Right cardiac atrium (tissue), 5 donors: ENCODE results near the gene SEC14L6. TPM values are rescaled to one million over a fixed set of nuclear protein-coding genes. Genes with fewer than 3 reads are reported as not detected.
"Not testable (repeated sequence)": the region's sequence is repeated elsewhere in the genome, so short reads cannot be mapped to it uniquely, and the experiment has no call there.

Experiments
- ATAC-seq, 2 donors: fragments of 200-7000 bp; cut with Tn5 transposase; one replicate each; pipeline versions ENCODE4 v1.8.0 to v1.9.1; 2020; ENCODE audit warnings: moderate library complexity in 2 of 2, mild to moderate bottlenecking in 1 of 2
- DNase-seq, 3 donors: peaks; one replicate each; pipeline ENCODE4 v3.0.0-alpha.2; 2020
- H3K27ac ChIP-seq: one replicate; pipeline ENCODE4 v1.5.1; 2013; ENCODE audit warnings: mild to moderate bottlenecking, low read length, control low read depth, moderate library complexity
- H3K27me3 ChIP-seq: one replicate; pipeline ENCODE4 v1.6.1; 2013; ENCODE audit not compliant: control insufficient read depth, insufficient read depth
- H3K4me1 ChIP-seq: one replicate; pipeline ENCODE4 v1.6.1; 2013; ENCODE audit warnings: low read length; ENCODE audit not compliant: control insufficient read depth, insufficient read depth
- H3K4me3 ChIP-seq: one replicate; pipeline ENCODE4 v1.5.1; 2013; ENCODE audit warnings: low read length, control low read depth
- H3K9me3 ChIP-seq: one replicate; pipeline ENCODE4 v1.6.1; 2013; ENCODE audit warnings: low read length; ENCODE audit not compliant: control insufficient read depth
- WGBS: extraction: QIAGEN DNeasy Blood & Tissue Kit; methylation state at CpG from one replicate; pipeline ENCODE4 v1.1.7; 2013; 5-methylcytosine and 5-hydroxymethylcytosine counted together
- intact Hi-C, 4 donors: fragments of 100-400 bp; cut with DNase I; formaldehyde crosslinking; loops; one replicate each; pipeline versions ENCODE4 v1.11.0 to v1.14.0; 2022 to 2023
- polyA plus RNA-seq: library from polyadenylated mRNA; stranded (reverse); fragments of 200-250 nt; gene quantifications from one replicate; pipeline ENCODE4 v1.2.3, GENCODE V29; 2013
- total RNA-seq, 4 donors: library from RNA; stranded (reverse); fragmentation: NEBNext Ultra II Directional; extraction: Animal tissue kit (Norgen Biotek cat#: 25700); gene quantifications; one replicate each; pipeline ENCODE4 v1.2.1, GENCODE V29; 2021
- donor health status: healthy with polysubstance abuse.
- donor health status: DM: no; HTN: yes; CAD: no.
- donor health status: DM: no; HTN: no; CAD: no.
- donor health status: DM: no; HTN: yes; CAD: no; lungs with severe emphysema.
- donor health status: DM: yes; HTN: yes; CAD: no.

Gene SEC14L6
- total and polyA plus RNA-seq, 5 donors: 0.17 to 0.40 (median 0.21) TPM

DNA sequence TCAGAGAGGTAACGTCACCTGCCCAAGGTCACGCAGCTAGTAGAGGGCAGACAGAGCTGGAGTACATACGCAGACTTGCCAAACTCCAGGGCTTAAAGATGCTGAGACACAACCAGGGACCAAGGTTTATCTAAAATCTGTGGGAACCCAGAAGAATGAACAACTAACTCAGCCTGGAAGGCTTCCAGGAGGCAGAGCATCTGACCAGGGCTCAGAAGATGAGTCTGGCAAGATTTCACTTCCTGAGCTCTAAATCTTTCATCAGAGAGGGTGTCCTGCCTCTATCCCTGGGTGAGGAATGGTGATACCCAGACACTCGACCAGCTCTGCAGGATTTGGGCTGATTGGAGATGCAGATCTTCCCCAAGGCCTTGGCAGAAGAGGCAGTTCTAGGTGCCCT lies 18.8 kb upstream of the SEC14L6 start:
- no peaks in the 10 kb centered on the region for H3K27me3 ChIP-seq
- intact Hi-C loops: no loop called here
- WGBS: 75% methylated on average over 4 of the region's 4 CpGs
- H3K9me3 ChIP-seq: no peaks in the 10 kb centered on the region
- ATAC-seq (no peak), DNase-seq (no peak)
- no peaks in the 10 kb centered on the region for H3K4me1 ChIP-seq
- no peak overlapping the region for H3K4me3 ChIP-seq
- no peak overlapping the region for H3K27ac ChIP-seq

DNA sequence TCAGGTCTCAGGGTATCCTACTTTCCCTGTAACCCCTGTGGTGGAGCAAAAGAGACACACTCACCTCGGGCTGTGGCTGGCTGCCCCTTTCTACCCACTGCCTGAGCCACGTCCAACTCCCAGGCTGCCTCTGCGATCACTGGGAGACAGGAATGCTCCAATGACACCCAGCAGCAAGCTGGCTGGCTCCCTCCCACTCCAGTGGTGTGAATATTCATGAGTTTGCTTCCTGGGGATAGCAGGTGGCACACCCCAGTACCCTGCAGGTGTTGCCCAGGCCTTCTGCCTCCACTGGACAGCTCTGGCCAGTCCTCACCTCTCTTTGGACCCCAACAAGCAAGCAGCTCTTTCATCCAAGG lies 18.2 kb upstream of the SEC14L6 start:
- H3K4me1 ChIP-seq: no peaks in the 10 kb centered on the region
- H3K27me3 ChIP-seq: no peaks in the 10 kb centered on the region
- intact Hi-C loops: no loop called here
- DNase-seq (no peak), ATAC-seq (no peak)
- H3K27ac ChIP-seq: no peak overlapping the region
- WGBS: 26% methylated on average over 3 of the region's 3 CpGs
- no peak overlapping the region for H3K4me3 ChIP-seq
- no peaks in the 10 kb centered on the region for H3K9me3 ChIP-seq

DNA sequence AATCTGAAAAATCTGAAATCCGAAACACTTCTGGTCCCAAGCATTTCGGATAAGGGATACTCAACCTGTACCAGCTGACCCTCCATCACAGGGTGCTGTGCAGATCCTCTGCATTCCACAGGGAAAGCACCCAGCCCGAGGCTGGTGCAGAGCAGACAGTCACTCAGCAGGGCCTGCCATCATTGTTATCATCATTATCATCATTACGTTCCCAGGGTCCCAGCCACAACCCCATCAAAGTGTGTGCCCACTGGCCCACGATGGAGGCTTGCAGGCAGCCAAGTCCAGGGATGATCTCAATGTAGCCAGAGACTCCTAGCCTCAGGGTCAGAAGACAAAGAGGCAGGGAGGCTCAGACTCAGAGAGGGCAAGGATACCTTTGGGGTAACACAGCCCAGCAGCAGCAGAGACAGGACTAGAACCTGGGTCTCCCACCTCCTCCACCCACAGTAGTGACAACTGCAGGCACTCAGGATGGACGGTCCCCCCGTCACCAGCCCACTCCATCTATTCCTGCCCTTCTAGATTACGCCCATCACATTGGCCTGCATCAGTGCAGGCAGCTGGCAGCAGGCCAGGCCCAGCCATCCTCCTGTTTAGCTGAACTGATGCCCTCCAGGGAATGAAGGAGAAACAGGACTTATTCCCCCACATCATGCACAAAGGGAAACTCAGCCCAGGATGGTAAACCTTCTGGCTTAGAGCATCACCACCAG lies 17.7 kb upstream of the SEC14L6 start:
- 54% methylated on average over 8 of the region's 8 CpGs for WGBS
- ATAC-seq (no peak), DNase-seq (no peak)
- no peak overlapping the region for H3K27ac ChIP-seq
- H3K9me3 ChIP-seq: no peaks in the 10 kb centered on the region
- no peaks in the 10 kb centered on the region for H3K4me1 ChIP-seq
- intact Hi-C loops: no loop called here
- H3K4me3 ChIP-seq: no peak overlapping the region
- H3K27me3 ChIP-seq: no peaks in the 10 kb centered on the region

DNA sequence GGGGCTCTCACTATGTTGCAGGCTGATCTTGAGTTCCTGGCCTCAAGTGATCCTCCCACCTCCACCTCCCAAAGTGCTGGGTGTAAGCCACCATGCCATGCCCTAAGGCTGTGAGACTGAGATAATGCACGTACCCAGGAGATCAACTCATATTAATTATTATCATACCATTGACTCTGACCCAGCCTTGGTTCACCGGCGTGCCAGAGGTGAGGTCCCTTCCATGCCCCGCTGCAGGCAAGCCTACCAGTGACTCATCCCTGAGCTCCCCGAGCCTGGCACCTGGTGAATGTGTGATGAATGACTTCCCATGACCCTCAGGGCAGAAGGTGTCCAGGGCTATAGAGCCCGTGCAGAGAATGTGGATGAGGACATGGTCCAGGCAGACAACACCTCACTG lies 15.8 kb upstream of the SEC14L6 start:
- intact Hi-C loops: no loop called here
- H3K9me3 ChIP-seq: no peaks in the 10 kb centered on the region
- no peaks in the 10 kb centered on the region for H3K4me1 ChIP-seq
- H3K27me3 ChIP-seq: no peaks in the 10 kb centered on the region
- no peak for DNase-seq
- WGBS: 73% methylated on average over 6 of the region's 6 CpGs
- H3K27ac ChIP-seq: no peak overlapping the region
- H3K4me3 ChIP-seq: no peak overlapping the region
- no peak for ATAC-seq

DNA sequence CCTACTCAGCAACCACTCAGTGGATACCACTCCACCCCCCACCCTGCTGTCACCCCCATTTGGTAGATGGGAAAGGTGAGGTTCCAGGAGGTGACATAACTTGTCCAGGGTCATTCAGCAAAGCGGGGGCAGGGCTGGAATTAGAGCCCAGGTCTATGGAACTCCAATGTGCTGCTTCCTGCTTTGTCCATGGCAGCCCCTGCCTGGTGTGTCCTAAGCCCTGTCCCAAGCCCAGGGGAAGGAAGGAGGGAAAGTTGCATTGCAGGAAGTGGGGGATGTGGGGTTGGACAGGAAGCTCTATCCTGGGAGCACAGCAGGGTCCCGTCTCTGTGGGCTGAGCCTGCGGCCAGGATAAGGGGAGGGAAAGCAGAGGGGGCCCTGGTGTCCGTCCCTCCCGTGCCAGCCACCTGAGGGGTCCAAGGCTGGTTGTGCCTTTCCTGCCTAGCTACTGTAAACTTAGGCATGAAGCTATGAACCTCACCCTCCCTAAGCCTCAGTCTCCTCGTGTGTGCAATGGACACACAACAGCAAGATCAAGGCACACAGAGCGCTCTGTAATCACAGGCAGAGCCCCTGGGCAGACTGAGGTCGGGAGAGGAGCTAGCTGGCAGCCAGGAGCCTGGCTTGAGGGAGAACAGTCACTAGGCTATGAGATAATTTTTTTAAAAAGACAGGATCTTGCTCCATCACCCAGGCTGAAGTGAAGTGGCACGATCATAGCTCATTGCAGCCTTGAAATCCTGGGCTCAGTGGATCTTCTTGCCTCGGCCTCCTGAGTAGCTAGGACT lies 15.1 kb upstream of the SEC14L6 start:
- Histone ChIP-seq H3K27me3 (no peaks in the 10 kb centered on the region), H3K9me3 (no peaks in the 10 kb centered on the region), H3K4me1 (no peaks in the 10 kb centered on the region), H3K4me3 (no peak overlapping the region), H3K27ac (no peak overlapping the region)
- DNase-seq: no peak
- WGBS: 56% methylated on average over 10 of the region's 10 CpGs
- ATAC-seq: no peak
- intact Hi-C loops: no loop called here

DNA sequence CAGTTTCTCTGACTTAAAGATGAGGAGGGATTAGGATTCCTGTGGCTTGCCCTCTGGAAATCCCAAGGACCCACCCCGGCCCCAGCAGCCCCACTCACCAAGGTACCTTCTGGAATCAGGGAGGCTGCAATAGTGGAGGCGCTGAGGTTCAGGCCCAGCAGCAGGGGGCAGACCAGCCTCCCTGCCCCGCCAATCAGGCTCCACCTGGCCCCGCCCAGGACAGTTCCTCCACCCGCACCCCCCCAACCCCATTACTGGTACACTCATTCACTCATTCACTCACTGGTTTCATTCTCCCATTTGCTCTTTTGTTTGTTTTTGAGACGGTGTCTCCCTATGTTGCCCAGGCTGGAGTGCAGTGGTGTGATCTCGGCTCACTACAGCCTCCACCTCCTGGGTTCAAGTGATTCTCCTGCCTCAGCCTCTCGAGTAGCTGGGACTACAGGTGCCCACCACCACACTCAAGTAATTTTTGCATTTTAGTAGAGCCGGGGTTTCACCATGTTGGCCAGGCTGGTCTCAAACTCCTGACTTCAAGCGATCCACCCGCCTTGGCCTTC lies 14.2 kb upstream of the SEC14L6 start:
- intact Hi-C loops, ATAC-seq, H3K27me3 ChIP-seq, H3K4me1 ChIP-seq, H3K4me3 ChIP-seq, DNase-seq, H3K9me3 ChIP-seq, H3K27ac ChIP-seq: not testable (repeated sequence)
- 85% methylated on average over 11 of the region's 11 CpGs for WGBS

DNA sequence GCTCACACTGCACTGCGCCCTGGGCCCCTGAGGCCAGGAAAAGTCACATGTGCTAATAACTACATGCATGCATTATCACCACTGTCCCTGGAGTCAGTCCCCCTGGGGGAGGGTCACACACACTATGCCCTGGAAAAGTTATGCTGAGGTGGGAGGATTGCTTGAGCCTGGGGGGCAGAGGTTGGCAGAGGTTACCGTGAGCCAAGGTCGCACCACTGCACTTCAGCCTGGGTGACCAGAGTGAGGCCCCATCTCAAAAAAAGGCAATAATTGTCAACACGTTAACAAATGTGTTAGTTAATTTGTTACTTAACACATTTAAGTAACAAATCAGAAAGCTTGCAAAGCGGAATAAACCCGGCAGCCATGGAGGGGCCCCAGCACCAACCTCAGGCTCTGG lies 13.3 kb upstream of the SEC14L6 start:
- no peak overlapping the region for H3K27ac ChIP-seq
- H3K27me3 ChIP-seq: no peaks in the 10 kb centered on the region
- intact Hi-C loops: no loop called here
- 75% methylated on average over 6 of the region's 6 CpGs for WGBS
- H3K9me3 ChIP-seq: no peaks in the 10 kb centered on the region
- no peak overlapping the region for H3K4me3 ChIP-seq
- H3K4me1 ChIP-seq: no peaks in the 10 kb centered on the region
- ATAC-seq (no peak), DNase-seq (no peak)

DNA sequence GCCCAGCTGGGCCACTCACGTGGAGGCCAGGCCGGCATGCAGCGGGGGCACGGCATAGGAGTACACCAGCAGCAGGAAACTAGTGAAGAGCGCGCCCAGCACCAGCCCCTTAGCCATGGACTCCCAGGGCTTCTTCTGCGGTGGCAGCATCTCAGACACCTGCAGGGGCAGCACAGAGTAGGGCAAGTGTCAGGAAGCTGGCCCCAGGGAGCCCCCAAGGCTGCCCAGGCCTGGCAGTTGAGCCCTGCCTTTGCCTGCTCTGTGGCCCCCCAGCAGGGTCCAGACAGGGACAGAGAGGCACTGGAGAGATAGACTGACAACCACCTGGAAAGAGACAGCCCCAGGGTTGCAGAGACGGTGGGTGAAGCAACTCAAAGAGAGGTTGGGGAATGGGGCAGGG lies 10.7 kb upstream of the SEC14L6 start:
- ATAC-seq: no peak
- no peak overlapping the region for H3K27ac ChIP-seq
- no peaks in the 10 kb centered on the region for H3K4me1 ChIP-seq
- no peak overlapping the region for H3K4me3 ChIP-seq
- H3K9me3 ChIP-seq: no peaks in the 10 kb centered on the region
- WGBS: 77% methylated on average over 8 of the region's 8 CpGs
- intact Hi-C loops: no loop called here
- DNase-seq: no peak
- H3K27me3 ChIP-seq: no peaks in the 10 kb centered on the region

DNA sequence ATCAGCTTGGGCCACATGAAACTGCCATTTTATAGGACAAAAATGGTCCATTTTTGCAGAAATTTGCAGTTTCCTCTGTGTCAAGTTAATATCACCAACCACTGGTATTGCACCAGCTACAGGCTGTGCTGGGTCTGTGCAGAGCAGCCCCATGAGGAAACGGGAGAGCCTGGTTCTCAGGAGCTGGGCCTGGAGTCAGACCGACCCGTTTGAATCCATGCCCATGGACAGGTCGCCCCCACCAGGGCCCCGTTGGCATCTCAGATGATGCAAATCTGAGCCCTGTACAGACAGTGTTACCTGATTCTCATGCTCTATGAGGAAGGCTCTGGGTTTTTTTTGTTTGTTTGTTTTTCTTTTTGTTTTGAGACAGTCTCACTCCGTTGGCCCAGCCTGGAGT lies 9.8 kb upstream of the SEC14L6 start:
- no peak overlapping the region for H3K4me3 ChIP-seq
- 63% methylated on average over 6 of the region's 6 CpGs for whole genome bisulfite sequencing

DNA sequence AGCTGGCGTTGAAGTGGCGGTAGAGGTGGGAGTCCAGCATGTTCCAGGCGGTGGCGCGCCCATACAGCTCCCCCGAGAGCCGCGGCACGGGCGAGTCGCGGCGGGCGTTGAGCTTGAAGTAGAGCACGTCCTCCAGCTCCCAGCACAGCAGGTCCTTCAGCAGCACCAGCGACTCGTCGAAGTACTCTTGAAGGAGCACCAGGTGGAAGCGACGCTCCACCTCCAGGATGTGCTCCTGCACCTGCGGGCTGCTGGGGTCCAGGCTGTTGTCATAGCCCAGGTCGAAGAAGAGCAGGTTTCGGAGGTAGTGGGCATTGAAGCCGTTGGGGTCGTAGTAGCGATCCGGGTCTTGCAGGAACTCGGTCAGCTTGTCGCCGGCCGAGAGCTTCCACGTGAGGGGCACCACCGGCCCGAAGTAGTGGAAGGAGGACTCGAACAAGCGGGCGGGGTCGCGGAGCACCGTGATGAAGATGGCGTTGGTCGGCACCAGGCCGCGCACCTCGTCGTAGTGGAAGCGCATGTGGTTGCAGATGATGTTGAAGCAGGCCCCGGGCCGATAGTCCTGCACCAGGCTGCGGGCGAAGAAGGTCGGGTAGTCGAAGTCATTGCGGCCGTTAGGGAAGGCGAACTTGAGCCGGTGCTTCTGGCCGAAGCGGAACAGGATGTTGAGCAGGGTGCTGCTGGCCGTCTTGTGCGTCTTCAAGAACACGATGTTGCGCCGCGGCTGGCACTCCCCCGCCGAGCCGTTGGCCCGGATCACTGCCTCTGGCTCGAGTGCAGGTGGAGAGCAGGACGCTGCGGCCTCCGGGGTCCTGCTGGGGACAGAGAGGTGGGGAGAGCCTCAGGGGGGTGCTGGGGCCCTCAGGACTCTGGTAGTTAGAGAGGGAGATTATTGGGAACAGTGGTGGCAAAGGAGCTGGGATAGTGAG lies 9.0 kb upstream of the SEC14L6 start:
- intact Hi-C loops: no loop called here
- WGBS: 95% methylated on average over 73 of the region's 73 CpGs
- no peak overlapping the region for H3K27ac ChIP-seq
- no peaks in the 10 kb centered on the region for H3K27me3 ChIP-seq
- DNase-seq: no peak
- no peaks in the 10 kb centered on the region for H3K4me1 ChIP-seq
- no peak overlapping the region for H3K4me3 ChIP-seq
- no peaks in the 10 kb centered on the region for H3K9me3 ChIP-seq
- ATAC-seq: no peak

More for the DNA sequence above, 9.8 kb upstream of the SEC14L6 start:
- Histone ChIP-seq H3K27ac (no peak overlapping the region), H3K4me1 (no peaks in the 10 kb centered on the region), H3K9me3 (no peaks in the 10 kb centered on the region), H3K27me3 (no peaks in the 10 kb centered on the region)
- ATAC-seq (no peak), DNase-seq (no peak)
- intact Hi-C loops: no loop called here

DNA sequence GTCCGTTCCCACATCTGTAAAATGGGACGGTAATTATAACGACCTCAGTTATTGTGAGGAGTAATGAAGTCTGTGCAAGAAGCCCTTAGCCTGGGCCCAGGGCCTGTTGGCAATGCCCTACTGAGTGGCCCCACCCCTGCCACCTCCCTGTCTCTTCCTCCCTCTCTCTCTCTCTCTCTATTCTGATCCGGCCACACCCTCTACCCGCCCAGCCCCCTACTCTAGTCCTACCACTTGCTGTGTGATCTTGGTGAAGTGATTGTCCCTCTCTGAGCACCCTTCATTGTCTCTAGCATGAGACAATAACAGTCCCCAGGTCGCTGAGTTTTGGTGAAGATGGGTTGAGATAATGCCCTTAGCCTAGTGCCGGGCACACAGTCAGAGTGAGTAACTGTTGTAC lies 7.4 kb upstream of the SEC14L6 start:
- WGBS: 80% methylated on average over 7 of the region's 7 CpGs
- Histone ChIP-seq H3K4me3 (no peak overlapping the region), H3K9me3 (no peaks in the 10 kb centered on the region), H3K27ac (no peak overlapping the region), H3K27me3 (no peaks in the 10 kb centered on the region), H3K4me1 (no peaks in the 10 kb centered on the region)
- intact Hi-C loops: no loop called here
- ATAC-seq: no peak
- no peak for DNase-seq
